ENCODE measurements around the gene STX16. TPM values are rescaled to one million over a fixed set of nuclear protein-coding genes. Genes with fewer than 3 reads are reported as not detected.

The STX16 gene
- total and polyA plus RNA-seq, 2 experiments from 2014 or later, result 23.2 to 41.8 TPM

- WGBS (ENCODE audit: low lambda C conversion rate, missing lambda C conversion rate), result 88% methylated on average over 9 of the region's 9 CpGs
- no peaks in the 10 kb centered on the region for H3K36me3 ChIP-seq (replicated peaks; ENCODE audit: insufficient read depth, low read depth)
- no peak overlapping the region for H3K4me2 ChIP-seq
- H3K4me1 ChIP-seq (ENCODE audit: insufficient read depth), result no peaks in the 10 kb centered on the region
- H2AFZ ChIP-seq, result no peak overlapping the region
- no peak overlapping the region for H3K4me3 ChIP-seq
- no peak for TF ChIP-seq EZH2phosphoT487 (IDR thresholded peaks at IDR 0.05; ENCODE audit: low read depth, severe bottlenecking, unreplicated experiment)
- no peak for TF ChIP-seq CTCF (IDR thresholded peaks at IDR 0.05; ENCODE audit: poor library complexity)
- TF ChIP-seq EZH2 (IDR thresholded peaks at IDR 0.05; ENCODE audit: borderline replicate concordance), result no peak
- no peak for DNase-seq (ENCODE audit: low spot score)
- no peaks in the 10 kb centered on the region for H3K79me2 ChIP-seq
- no peaks in the 10 kb centered on the region for H3K27me3 ChIP-seq
- H3K27ac ChIP-seq, result no peak overlapping the region
- H4K20me1 ChIP-seq (ENCODE audit: insufficient read depth, poor library complexity, severe bottlenecking), result no peaks in the 10 kb centered on the region
- H3K9me3 ChIP-seq (ENCODE audit: low read depth), result no peaks in the 10 kb centered on the region
- no peaks in the 10 kb centered on the region for H3K9me2 ChIP-seq (replicated peaks; ENCODE audit: insufficient read depth)
These were observed 51.1 kb downstream of the STX16 start for GRCh38 chr20:58702161-58702510.

- Histone ChIP-seq H3K36me3 (replicated peaks; ENCODE audit: insufficient read depth, low read depth) (no peaks in the 10 kb centered on the region), H3K27ac (no peak overlapping the region), H3K4me3 (no peak overlapping the region), H4K20me1 (ENCODE audit: insufficient read depth, poor library complexity, severe bottlenecking) (no peaks in the 10 kb centered on the region), H3K4me1 (ENCODE audit: insufficient read depth) (no peaks in the 10 kb centered on the region), H2AFZ (no peak overlapping the region), H3K79me2 (no peaks in the 10 kb centered on the region), H3K9me2 (replicated peaks; ENCODE audit: insufficient read depth) (no peaks in the 10 kb centered on the region), H3K27me3 (no peaks in the 10 kb centered on the region), H3K4me2 (no peak overlapping the region), H3K9me3 (ENCODE audit: low read depth) (no peaks in the 10 kb centered on the region)
- TF ChIP-seq CTCF (IDR thresholded peaks at IDR 0.05; ENCODE audit: poor library complexity), result no peak
- no peak for TF ChIP-seq EZH2phosphoT487 (IDR thresholded peaks at IDR 0.05; ENCODE audit: low read depth, severe bottlenecking, unreplicated experiment)
- TF ChIP-seq EZH2 (IDR thresholded peaks at IDR 0.05; ENCODE audit: borderline replicate concordance), result no peak
- DNase-seq (ENCODE audit: low spot score), result no peak
- 94% methylated on average over 28 of the region's 28 CpGs for WGBS (ENCODE audit: low lambda C conversion rate, missing lambda C conversion rate)
These were observed 52.0 kb downstream of the STX16 start for GRCh38 chr20:58702859-58703648.

DNA sequence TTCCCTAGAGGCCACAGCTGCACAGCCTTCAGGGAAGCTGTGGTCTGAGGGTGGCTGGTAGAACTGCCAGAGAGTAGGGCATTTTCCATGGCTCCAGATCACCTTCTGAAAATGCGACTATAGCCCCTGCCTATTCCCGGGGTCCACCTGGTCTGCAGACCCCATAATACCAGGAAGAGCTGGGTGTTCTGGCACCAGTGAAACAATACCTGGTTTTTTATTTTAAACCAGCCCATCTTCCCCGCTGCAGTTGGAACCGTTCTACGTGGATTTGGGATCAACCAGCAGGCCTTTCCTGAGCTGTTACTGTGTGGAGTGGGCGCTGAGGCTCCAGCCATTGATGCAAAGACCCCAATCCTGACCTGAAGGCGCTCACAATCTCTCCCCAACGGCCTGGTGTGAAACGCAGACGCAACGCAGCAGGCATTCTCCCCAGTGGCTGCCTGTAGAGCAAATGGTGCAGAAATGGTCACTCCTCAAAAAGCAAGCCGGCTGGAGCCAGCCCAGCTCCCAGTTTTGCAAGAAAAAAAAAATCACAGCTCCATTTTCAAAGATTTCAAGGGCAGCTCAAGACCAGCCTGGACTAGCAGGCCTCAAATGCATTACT, 52.8 kb downstream of the STX16 start:
- no peaks in the 10 kb centered on the region for H3K36me3 ChIP-seq (replicated peaks; ENCODE audit: insufficient read depth, low read depth)
- no peaks in the 10 kb centered on the region for H3K79me2 ChIP-seq
- no peaks in the 10 kb centered on the region for H4K20me1 ChIP-seq (ENCODE audit: insufficient read depth, poor library complexity, severe bottlenecking)
- DNase-seq (ENCODE audit: low spot score), result no peak
- H3K27me3 ChIP-seq, result no peaks in the 10 kb centered on the region
- 97% methylated on average over 12 of the region's 12 CpGs for WGBS (ENCODE audit: low lambda C conversion rate, missing lambda C conversion rate)
- TF ChIP-seq CTCF (IDR thresholded peaks at IDR 0.05; ENCODE audit: poor library complexity) (no peak), EZH2phosphoT487 (IDR thresholded peaks at IDR 0.05; ENCODE audit: low read depth, severe bottlenecking, unreplicated experiment) (no peak), EZH2 (IDR thresholded peaks at IDR 0.05; ENCODE audit: borderline replicate concordance) (no peak)
- no peak overlapping the region for H3K4me3 ChIP-seq
- no peaks in the 10 kb centered on the region for H3K4me1 ChIP-seq (ENCODE audit: insufficient read depth)
- H3K9me3 ChIP-seq (ENCODE audit: low read depth), result no peaks in the 10 kb centered on the region
- H3K9me2 ChIP-seq (replicated peaks; ENCODE audit: insufficient read depth), result no peaks in the 10 kb centered on the region
- no peak overlapping the region for H3K27ac ChIP-seq
- H3K4me2 ChIP-seq, result no peak overlapping the region
- no peak overlapping the region for H2AFZ ChIP-seq

All from hepatocyte (in vitro differentiated cells).